HG03159 (cell line): Measurements from ENCODE around the gene TFR2.

Experiments used
- ATAC-seq: cut with Tn5 transposase; IDR thresholded peaks from one replicate; pipeline ENCODE4 v1.9.1; 2021; ENCODE audit warnings: mild to moderate bottlenecking, moderate library complexity; ENCODE audit not compliant: unreplicated experiment

Gene TFR2

DNA sequence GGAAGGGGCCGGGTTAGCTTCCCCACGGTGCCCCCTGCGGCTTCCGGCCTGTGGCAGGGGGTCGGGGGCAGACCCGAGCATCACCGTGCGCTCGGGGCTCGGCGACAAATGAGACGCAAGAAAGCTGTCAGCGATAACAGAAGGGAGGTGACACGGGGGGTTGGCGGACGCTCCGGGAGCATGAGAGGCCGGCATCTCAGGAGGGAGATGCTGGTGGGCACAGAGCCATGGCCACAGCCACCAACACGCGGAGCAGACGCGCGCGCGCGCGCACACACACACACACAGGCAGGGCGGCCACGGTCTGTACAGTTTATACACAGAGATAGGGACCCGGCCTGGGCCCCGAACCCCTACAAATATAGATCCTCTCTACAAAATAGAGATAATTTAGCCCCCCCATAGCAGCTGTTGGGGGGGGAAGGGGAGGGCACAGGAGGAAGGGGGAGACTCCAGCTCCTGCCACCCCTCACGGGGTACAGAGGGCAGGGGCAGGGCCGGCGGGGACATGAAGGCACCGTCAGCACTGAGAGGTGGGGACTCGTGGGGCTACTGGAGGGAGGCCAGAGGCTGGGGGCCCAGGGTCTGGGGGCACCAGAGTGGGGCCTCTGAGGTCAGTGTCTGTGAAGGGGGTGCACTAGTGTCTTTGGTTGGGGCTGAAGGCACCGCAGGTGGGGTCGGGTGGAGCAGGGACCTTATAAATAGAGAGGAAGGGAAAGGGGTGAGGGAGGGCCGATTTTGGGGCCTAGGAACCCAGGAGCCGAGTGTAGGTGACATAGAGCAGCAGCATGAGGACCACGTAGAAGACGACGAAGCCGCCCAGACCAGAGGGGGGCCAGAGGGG lies 66.8 kb downstream of the TFR2 start:
- no peak for ATAC-seq

DNA sequence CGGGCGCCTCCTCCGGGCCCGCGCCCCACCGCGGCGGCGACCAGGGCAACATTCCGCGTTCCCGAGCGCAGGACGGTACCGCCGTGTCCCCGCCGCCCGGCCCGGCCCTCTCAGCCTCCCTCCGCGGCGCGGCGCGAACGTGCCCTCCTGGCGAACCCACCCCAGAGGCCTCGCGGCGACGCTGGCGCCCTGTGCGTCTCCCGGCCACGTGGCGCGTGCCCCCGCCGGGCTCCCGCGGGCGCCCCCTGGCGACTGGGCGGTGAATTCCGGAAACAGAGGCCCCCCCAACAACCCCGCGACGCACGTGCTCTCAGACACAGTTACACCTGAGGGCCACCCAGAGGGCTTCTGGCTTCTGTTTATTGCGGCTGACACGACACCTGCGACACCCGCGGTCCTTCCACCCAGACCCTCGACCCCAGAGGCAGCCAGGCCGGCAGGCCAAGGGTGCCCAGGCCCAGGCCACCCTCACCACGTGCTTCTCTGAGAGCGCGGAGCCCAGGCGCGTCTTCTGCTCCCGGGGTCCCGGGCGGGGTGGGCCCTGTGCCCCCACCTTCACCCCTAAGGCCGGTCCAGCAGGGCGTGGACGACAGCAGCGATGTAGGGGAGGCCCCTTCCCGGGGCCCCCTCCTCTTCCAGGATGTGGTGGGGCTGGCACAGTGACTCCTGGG lies 67.5 kb downstream of the TFR2 start, which contains the start of gene SAP25:
TSS of gene SAP25 (minus strand) at position 210 of the 671 bp plus-strand sequence. CDS start at position 52, 158 bp downstream.
- ATAC-seq = no peak

- ATAC-seq = no peak
Observed at GRCh38 chr7:100572949-100573675, 68.2 kb downstream of the TFR2 start.

GRCh38 chr7:100572281-100572948 lies 68.9 kb downstream of the TFR2 start:
- ATAC-seq = no peak

DNA sequence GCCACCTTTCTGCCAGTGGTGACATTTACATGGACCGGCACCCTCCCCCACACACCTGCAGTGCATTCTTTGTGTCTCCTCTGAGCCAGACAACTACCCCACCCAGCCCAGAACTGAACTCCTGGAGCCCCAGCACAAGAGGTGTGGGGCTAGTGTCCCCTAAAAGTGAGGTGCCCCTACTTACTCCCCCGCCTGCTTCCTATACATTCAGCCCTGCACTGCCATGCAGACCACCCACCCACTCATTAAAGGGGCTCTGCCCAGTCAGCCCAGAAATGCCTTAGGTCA lies 69.6 kb downstream of the TFR2 start:
- ATAC-seq = no peak

DNA sequence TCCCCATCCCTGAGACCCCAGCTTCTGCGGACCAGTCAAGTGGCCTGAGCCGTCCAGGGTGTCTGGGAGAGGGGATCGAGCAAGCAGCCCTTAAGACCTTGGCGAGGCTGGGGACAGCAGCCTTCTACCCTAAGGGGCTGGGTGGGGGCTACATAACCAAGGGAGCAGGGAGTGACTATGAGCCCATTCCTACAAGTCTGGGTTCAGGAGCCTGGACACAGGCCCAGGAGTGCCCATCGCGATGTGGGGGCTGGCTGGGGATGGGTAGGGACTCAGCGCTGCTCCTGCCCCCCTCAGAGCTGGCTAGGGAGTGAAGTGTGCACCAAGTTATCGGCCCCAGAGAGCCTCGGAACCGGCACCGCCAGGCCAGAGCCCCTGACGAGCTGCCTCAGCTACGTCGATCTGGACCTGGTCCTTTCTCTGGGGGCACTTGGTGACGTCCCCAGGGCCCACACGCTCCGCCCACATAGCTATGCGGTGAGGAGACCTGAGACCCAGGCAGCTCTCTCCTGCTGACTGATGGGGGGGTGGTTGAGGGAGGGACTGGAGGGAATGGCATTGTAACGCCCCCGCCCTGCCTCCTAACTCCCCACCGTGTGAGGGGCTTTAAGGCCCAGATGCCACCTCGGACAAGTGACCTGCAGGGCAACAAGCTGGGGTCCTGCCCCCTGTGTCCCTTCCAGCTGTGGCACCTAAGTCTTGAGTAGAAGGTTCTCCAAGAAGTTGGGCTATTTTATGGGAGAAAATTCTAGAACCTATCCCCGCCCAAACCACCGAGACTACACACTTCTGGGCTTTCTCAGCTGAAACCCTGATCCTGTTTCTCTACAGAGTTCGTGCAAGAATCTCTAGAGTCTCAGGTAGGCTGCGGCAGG lies 70.2 kb downstream of the TFR2 start:
- no peak for ATAC-seq
